Neuron (in vitro differentiated cells): ENCODE results near the gene GASK1B.

Experiments used
- H2AFZ ChIP-seq: one replicate; pipeline ENCODE4 v1.6.1; 2013; ENCODE audit warnings: low read depth, mild to moderate bottlenecking, inconsistent platforms, low read length, moderate library complexity
- H3K27me3 ChIP-seq: one replicate; pipeline ENCODE4 v1.6.1; 2013; ENCODE audit warnings: low read length; ENCODE audit not compliant: insufficient read depth
- H3K36me3 ChIP-seq: one replicate; pipeline ENCODE4 v1.6.1; 2013; ENCODE audit warnings: low read length; ENCODE audit not compliant: insufficient read depth
- H3K4me1 ChIP-seq: one replicate; pipeline ENCODE4 v1.6.1; 2013; ENCODE audit warnings: low read length; ENCODE audit not compliant: insufficient read depth
- H3K4me3 ChIP-seq: 2 replicates; pipeline ENCODE4 v1.5.1; 2013; ENCODE audit warnings: mild to moderate bottlenecking, low read length, moderate library complexity
- H3K9me3 ChIP-seq: one replicate; pipeline ENCODE4 v1.6.1; 2013; ENCODE audit warnings: low read length

Gene GASK1B

DNA sequence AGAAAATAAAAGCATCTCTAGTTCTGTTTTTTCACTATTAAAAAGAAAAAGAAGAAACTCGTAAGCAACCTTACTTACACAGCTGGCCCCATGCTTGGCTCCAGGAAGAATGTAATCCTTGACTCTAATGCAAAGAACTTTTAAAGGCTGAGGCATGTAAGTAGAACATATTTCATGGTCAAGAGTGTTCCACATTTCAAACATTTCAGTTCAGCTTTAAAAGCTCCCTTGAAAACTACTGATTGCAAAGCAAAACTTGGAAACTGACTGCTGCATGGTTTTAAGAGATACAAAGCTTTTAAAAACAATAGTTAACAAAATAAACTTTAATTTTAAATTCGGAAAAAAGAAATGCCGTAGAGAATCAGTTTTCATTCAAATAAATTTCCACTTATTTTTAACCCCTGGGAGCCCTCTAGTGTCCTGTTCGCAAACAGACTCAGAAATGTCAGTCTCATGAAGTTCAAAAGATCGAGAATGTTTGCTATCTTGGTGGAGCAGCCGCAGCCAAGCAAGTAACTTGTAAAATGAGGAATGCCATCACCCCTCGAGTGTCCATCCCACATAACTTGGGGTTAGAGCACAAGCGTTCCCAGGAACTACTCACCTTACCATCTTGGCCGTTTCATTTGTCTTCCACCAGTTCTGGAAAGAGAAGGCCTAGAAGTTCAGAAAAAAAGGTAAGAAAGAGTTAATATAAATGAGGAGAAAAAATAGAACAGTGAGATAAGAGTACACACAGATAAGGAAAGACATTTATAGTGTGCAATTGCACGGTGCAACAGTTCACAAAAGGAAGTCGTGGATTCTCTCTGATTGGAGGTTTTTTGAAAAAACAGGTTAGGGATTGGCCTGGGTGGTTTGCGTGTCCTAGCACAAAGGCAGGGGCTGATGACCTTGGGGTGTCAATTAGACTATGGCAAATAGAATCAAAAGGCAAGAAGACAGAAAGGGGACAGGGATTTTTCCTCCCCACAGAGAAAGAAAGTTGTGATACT, at the start of gene GASK1B:
GASK1B (minus strand) TSS at position 765 of the 998 bp plus-strand sequence. CDS start 1,650 bp downstream, outside the sequence.
- Histone ChIP-seq H3K9me3 (no peaks in the 10 kb centered on the region), H3K36me3 (no peaks in the 10 kb centered on the region), H3K27me3 (no peaks in the 10 kb centered on the region), H3K4me3 (peak within 1 kb of the TSS; percentile 40), H2AFZ (peak within 1 kb of the TSS; percentile 97), H3K4me1 (peaks cover 12% of the 10 kb centered on the region)

DNA sequence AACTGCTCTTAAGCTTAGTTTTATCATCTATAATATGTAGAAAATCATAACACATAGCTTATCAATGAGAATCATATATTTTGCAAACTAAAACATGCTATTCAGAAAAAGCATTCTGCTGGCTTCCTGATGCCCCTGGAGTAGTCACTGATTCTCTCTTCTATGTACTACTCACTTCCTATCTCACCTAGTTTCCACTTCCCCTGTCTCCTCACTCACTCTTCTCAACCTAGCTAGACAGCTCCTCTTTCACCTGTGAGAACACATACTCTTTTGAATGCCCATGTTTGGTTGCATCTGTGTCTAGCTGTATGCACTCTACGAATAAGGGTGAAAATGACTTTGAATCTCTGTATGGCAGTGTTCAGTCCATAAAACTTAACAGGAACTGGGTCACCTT, 46.8 kb upstream of the GASK1B start:
- H3K27me3 ChIP-seq: no peaks in the 10 kb centered on the region
- no peaks in the 10 kb centered on the region for H3K9me3 ChIP-seq
- H3K4me3 ChIP-seq: no peak overlapping the region
- no peaks in the 10 kb centered on the region for H3K4me1 ChIP-seq
- no peak overlapping the region for H2AFZ ChIP-seq
- no peaks in the 10 kb centered on the region for H3K36me3 ChIP-seq

DNA sequence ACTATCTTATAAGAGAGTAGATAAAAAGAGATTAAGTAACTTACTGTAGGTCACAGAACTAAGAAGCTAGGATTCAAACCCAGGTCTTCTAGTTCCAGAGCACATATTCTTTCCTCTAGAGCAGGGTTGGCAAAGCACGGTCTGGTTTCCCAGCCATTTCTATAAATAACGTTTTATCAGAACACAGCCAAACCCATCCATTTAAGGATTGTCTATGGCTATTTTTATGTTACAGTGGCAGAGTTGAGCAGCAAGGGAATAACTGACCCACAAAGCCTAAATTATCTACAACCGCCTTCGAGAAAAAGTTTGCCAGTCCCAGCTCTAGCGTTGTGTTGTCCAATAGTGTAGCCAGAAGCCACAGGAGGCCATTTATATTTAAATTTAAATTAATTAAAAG, 44.9 kb upstream of the GASK1B start:
- Histone ChIP-seq H3K9me3 (no peaks in the 10 kb centered on the region), H2AFZ (no peak overlapping the region), H3K36me3 (no peaks in the 10 kb centered on the region), H3K4me1 (no peaks in the 10 kb centered on the region), H3K27me3 (no peaks in the 10 kb centered on the region), H3K4me3 (no peak overlapping the region)

DNA sequence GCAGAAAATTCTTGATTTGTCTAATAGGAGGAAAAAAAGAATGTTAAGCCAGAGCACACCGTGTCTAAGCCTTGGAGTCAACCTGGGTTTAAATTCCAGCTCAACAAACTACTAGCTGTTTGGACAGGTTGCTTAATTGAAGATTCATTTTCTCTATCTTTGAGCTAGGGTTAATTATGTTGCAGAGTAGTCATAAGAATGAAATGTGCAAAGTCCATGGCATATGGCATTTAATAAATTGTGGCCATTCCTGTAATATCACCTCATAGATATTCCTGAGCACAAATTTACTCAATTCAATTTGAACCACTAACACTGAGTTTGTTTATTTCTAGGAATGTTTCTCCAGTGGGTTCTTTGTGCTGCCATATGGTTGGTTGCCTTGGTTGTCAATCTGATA, 42.0 kb upstream of the GASK1B start:
- H3K27me3 ChIP-seq: no peaks in the 10 kb centered on the region
- H3K36me3 ChIP-seq: no peaks in the 10 kb centered on the region
- no peaks in the 10 kb centered on the region for H3K9me3 ChIP-seq
- H2AFZ ChIP-seq: no peak overlapping the region
- H3K4me1 ChIP-seq: peaks cover 6% of the 10 kb centered on the region
- H3K4me3 ChIP-seq: no peak overlapping the region

DNA sequence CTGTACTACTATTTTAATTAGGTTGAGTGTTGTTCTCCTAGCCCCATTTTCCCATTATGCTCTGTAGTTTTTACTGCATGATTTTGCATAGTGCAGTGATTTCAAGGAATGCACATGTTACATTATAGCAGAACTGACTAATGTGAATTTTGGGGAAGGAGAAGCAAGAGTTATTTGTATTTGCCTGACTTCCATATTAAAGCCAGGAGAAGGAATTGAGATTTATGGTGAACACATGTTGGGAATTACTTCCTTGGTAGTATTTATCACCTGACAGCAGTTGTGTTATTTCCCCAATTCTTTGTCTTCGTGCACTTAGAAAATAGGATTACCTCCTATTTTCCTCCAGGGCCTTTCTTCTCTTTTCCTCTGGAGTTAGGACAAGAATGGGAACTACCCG, 40.6 kb upstream of the GASK1B start:
- H3K27me3 ChIP-seq: peaks cover 3% of the 10 kb centered on the region
- no peak overlapping the region for H3K4me3 ChIP-seq
- H3K9me3 ChIP-seq: no peaks in the 10 kb centered on the region
- peaks cover 6% of the 10 kb centered on the region for H3K4me1 ChIP-seq
- H2AFZ ChIP-seq: no peak overlapping the region
- no peaks in the 10 kb centered on the region for H3K36me3 ChIP-seq

DNA sequence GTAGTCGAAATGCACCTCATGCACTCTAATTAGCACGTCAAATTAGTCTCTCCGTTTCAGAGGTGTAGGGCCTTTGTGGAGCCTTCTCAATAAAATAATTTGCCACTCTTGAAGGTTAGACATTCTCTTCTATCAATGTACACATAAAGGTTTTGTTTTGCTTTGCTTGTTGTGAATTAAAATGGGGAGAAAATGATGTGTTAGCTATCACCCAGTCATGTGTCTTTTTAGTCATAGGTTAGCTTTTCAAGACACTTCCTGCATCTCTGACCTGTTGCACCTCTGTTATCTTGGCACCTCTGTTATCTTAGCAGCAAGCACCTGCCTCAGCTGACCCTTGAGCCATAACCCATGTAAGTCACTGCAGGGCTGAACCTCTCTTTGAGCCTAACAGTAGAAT, 38.4 kb upstream of the GASK1B start:
- Histone ChIP-seq H2AFZ (no peak overlapping the region), H3K4me3 (no peak overlapping the region), H3K27me3 (peaks cover 3% of the 10 kb centered on the region), H3K4me1 (peaks cover 6% of the 10 kb centered on the region), H3K9me3 (no peaks in the 10 kb centered on the region), H3K36me3 (no peaks in the 10 kb centered on the region)

DNA sequence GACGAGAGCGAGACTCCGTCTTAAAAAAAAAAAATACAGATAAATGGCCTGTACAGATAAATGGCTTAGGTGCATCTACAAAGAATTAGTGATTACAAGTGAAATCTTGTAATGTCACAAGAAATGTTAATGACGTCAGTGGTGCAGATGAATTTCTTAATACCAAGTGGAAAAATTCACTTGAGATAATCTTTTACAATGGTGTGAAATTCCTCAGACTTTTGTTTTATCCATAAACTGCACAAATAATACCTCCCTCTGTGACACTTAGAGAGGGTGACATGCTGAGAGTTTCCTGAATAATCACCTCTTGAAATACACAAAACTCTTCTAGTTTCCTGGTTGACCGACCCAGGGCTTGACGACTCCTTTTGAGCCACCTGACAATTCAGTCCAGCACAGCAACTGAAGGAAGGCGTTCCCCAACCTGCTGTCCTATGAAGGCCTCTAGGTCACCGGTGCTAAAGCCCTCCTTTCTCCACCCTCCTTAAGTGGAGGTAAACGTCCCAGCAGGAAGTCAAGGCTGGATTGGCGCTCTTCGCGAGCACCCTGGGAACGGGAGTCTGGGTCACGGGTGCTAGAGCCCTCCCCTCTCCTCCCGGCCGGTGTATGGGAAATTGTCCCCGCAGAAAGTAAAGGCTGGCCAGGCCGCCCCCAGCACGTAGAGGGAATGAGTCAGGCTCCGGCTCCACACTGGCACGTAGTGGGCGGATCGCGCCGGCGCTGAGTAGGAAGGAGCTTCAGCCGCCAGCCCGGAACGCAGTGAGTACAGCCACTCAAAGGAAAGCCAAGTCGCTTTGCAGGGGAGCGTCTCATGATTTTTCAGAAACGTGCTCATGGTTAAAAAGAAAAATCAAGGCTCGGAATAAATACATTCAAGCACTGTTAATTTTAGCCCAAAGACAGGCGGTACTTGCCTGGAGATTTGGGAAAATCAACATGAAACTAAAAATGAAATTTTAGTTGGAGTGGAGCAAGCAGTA, 37.3 kb upstream of the GASK1B start, which contains the start of gene TMEM144:
TMEM144 (plus strand) TSS at position 662 of the 983 bp plus-strand sequence. CDS start 2,182 bp downstream, outside the sequence.
- no peaks in the 10 kb centered on the region for H3K9me3 ChIP-seq
- H2AFZ ChIP-seq: peak within 1 kb of the TSS; percentile 17
- H3K36me3 ChIP-seq: no peaks in the 10 kb centered on the region
- H3K4me3 ChIP-seq: peak within 1 kb of the TSS; percentile 45
- peaks cover 3% of the 10 kb centered on the region for H3K27me3 ChIP-seq
- peaks cover 6% of the 10 kb centered on the region for H3K4me1 ChIP-seq

DNA sequence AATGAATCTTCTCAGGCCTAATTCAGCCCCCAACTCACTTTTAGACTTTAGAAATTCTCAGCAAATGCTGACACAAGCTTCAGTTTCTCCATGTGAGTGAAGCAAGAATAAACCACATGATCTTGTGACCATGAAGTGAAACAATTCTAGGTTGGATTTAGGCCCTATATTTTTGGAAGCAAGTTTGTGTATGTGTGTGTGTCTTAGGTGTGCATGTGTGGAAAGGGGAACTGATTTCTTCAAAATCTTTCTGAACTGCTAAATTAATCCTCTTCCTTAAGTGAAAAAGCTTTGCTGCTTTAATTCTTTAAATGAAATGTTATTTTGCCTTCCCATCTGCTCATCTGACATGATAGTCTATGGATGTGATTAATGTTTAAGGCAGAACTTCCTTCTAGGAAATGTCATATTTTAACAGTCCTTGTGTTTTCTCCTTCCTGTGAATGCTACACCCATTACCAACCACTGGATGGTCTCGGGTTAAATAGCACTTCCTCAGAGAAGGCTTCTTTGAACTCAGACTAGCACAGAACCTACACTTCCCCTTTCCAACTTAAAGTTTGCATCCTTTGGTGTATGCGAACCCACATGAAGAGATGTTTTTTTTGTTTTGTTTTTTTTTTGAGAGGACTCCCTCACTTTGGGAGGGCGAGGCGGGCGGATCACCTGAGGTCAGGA, 36.3 kb upstream of the GASK1B start:
- Histone ChIP-seq H3K36me3 (no peaks in the 10 kb centered on the region), H2AFZ (no peak overlapping the region), H3K4me3 (no peak overlapping the region), H3K9me3 (no peaks in the 10 kb centered on the region), H3K27me3 (peaks cover 3% of the 10 kb centered on the region), H3K4me1 (peaks cover 6% of the 10 kb centered on the region)

DNA sequence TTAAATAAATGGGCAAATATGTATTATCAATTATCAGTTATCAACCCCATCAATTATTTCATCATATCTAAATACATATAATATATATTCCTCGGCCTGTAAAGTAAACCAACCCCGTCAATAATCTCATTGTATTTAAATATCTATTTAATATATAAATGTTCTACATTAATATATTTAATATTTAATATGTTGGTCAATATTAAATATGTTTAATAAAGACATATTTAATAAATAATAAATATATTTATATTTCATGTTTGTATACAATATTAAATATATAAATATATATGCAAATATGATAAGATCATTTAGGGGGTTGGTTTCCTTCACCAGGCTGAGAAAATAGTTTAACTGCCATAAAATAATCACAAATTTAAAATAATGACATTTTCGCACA, 31.1 kb upstream of the GASK1B start:
- no peak overlapping the region for H2AFZ ChIP-seq
- no peaks in the 10 kb centered on the region for H3K36me3 ChIP-seq
- no peaks in the 10 kb centered on the region for H3K4me1 ChIP-seq
- no peaks in the 10 kb centered on the region for H3K9me3 ChIP-seq
- H3K27me3 ChIP-seq: no peaks in the 10 kb centered on the region
- no peak overlapping the region for H3K4me3 ChIP-seq

DNA sequence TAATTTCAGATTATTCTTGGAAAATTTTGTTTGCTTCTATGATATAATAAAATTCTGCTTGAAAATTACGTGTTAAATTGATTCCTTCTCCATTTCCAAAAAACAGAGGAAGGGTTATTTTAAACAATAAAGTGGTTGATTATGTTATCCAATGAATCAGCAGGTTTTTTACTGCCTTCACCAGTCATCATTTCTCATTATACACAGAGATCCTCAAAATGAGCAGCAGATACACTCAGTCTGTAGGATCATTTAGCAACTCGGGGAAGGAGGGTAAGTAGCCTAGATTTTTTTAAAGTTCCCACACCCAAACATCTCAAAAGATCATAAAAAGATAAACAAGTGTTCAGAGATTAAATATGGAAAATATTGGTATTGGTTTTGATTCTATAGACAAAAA, 30.6 kb upstream of the GASK1B start:
- no peaks in the 10 kb centered on the region for H3K27me3 ChIP-seq
- no peaks in the 10 kb centered on the region for H3K4me1 ChIP-seq
- no peaks in the 10 kb centered on the region for H3K9me3 ChIP-seq
- H3K4me3 ChIP-seq: no peak overlapping the region
- no peaks in the 10 kb centered on the region for H3K36me3 ChIP-seq
- no peak overlapping the region for H2AFZ ChIP-seq

DNA sequence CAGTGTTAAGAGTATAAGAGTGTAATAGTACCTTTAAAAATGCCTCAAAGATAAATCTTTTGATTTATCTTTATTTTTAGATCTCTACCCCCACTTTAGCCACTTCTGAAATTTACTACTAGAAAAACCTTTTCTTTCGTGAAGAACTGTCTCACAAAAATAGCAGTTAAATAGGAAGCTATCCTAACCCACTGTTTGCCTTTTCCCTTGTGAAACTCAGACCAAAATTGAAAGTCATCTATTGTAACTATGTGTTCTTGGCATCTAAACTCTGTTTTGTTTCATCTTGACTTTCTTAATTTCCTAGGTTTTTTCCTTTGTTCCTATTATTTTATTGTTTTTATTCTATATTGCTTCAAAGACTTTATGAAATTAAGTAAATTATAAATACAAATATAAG, 29.7 kb upstream of the GASK1B start:
- no peaks in the 10 kb centered on the region for H3K9me3 ChIP-seq
- H2AFZ ChIP-seq: no peak overlapping the region
- H3K27me3 ChIP-seq: no peaks in the 10 kb centered on the region
- no peaks in the 10 kb centered on the region for H3K36me3 ChIP-seq
- no peak overlapping the region for H3K4me3 ChIP-seq
- no peaks in the 10 kb centered on the region for H3K4me1 ChIP-seq

DNA sequence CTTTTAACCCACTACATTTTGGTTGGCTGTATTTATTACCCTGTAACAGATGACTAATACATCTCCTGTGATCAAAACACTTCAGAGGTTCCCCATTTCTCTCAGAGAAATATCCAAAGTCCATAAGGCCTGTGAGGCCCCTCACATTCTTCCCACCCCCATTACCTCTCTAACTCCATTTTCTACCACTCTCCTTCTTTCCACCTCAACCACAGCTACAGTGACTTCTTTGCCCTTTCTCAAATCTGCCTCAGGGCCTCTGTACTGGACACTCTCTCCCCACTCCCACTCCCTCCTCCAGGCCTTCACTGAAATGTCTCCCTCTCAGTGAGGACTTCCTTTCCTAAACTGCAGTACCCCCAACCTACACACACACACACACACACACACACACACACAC, 29.1 kb upstream of the GASK1B start:
- no peak overlapping the region for H2AFZ ChIP-seq
- H3K9me3 ChIP-seq: no peaks in the 10 kb centered on the region
- no peaks in the 10 kb centered on the region for H3K36me3 ChIP-seq
- H3K27me3 ChIP-seq: no peaks in the 10 kb centered on the region
- no peak overlapping the region for H3K4me3 ChIP-seq
- H3K4me1 ChIP-seq: no peaks in the 10 kb centered on the region
